ENCODE results near the gene FIBCD1. TPM values are rescaled to one million over a fixed set of nuclear protein-coding genes. Genes with fewer than 3 reads are reported as not detected.

The FIBCD1 gene
- polyA plus RNA-seq, 1 donor (not counting 4 experiments of a cell fraction or from before 2014, with no cell fraction given), result 0.79 TPM

GRCh38 chr9:130894546-130894945 is 44.5 kb downstream of the FIBCD1 start:
- Histone ChIP-seq H3K27me3 (ENCODE audit: control insufficient read depth, extremely low read depth, insufficient read depth, low read length) (peaks cover 29% of the 10 kb centered on the region), H3K36me3 (ENCODE audit: control insufficient read depth in 2 of 2, extremely low read depth in 1 of 2, insufficient read depth in 2 of 2, low read length in 2 of 2) (peaks cover 6 to 8% of the 10 kb centered on the region in 2 experiments), H3K27ac (ENCODE audit: control insufficient read depth, insufficient read depth, low read length) (no peak overlapping the region), H2AFZ (ENCODE audit: control insufficient read depth, low read length) (no peak overlapping the region), H3K4me1 (ENCODE audit: control insufficient read depth, extremely low read depth, insufficient read depth, low read length) (no peaks in the 10 kb centered on the region), H4K20me1 (ENCODE audit: control insufficient read depth, extremely low read depth, insufficient read depth, low read length) (peaks cover 3% of the 10 kb centered on the region), H3K4me2 (ENCODE audit: control insufficient read depth, extremely low read depth, insufficient read depth, low read depth, low read length) (no peak overlapping the region), H3K79me2 (ENCODE audit: control insufficient read depth, insufficient read depth, low read length) (no peaks in the 10 kb centered on the region), H3K9ac (ENCODE audit: control insufficient read depth, extremely low read depth, insufficient read depth, low read length) (no peak overlapping the region), H3K9me3 (ENCODE audit: control insufficient read depth, low read depth, low read length) (no peaks in the 10 kb centered on the region), H3K9me1 (ENCODE audit: control insufficient read depth, extremely low read depth, insufficient read depth, low read length) (no peaks in the 10 kb centered on the region), H3K4me3 (ENCODE audit: control insufficient read depth in 2 of 3, extremely low read depth in 1 of 3, insufficient read depth in 2 of 3, low read depth in 1 of 3, low read length in 3 of 3) (no peak overlapping the region)
- TF ChIP-seq, protein P1, sequence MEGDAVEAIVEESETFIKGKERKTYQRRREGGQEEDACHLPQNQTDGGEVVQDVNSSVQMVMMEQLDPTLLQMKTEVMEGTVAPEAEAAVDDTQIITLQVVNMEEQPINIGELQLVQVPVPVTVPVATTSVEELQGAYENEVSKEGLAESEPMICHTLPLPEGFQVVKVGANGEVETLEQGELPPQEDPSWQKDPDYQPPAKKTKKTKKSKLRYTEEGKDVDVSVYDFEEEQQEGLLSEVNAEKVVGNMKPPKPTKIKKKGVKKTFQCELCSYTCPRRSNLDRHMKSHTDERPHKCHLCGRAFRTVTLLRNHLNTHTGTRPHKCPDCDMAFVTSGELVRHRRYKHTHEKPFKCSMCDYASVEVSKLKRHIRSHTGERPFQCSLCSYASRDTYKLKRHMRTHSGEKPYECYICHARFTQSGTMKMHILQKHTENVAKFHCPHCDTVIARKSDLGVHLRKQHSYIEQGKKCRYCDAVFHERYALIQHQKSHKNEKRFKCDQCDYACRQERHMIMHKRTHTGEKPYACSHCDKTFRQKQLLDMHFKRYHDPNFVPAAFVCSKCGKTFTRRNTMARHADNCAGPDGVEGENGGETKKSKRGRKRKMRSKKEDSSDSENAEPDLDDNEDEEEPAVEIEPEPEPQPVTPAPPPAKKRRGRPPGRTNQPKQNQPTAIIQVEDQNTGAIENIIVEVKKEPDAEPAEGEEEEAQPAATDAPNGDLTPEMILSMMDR (optimal IDR thresholded peaks at IDR 0.05 in 1 of 3, IDR thresholded peaks at IDR 0.05 in 1 of 3, conservative IDR thresholded peaks at IDR 0.05 in 1 of 3; ENCODE audit: extremely low read depth in 1 of 3, insufficient read depth in 2 of 3, low read length in 3 of 3), result no peak
- no peak for TF ChIP-seq EZH2 (IDR thresholded peaks at IDR 0.05; ENCODE audit: low read length)
- no peak for FAIRE-seq
- dilution Hi-C loops (cut with MboI; ENCODE audit: extremely low pct_ligation_motif_present, low sequenced_read_pairs), result no loop called here
- DNase-seq (ENCODE audit: low read depth, low spot score), result no peak

GRCh38 chr9:130893341-130894101 is 45.5 kb downstream of the FIBCD1 start:
- TF ChIP-seq, protein P1 (optimal IDR thresholded peaks at IDR 0.05 in 1 of 3, IDR thresholded peaks at IDR 0.05 in 1 of 3, conservative IDR thresholded peaks at IDR 0.05 in 1 of 3; ENCODE audit: extremely low read depth in 1 of 3, insufficient read depth in 2 of 3, low read length in 3 of 3), result peak in 2 of 3 experiments; percentile 19 to 44
- TF ChIP-seq EZH2 (IDR thresholded peaks at IDR 0.05; ENCODE audit: low read length), result no peak
- DNase-seq (ENCODE audit: low read depth, low spot score), result no peak
- peaks cover 23% of the 10 kb centered on the region for H3K27me3 ChIP-seq (ENCODE audit: control insufficient read depth, extremely low read depth, insufficient read depth, low read length)
- dilution Hi-C loops (cut with MboI; ENCODE audit: extremely low pct_ligation_motif_present, low sequenced_read_pairs), result no loop called here
- H3K9ac ChIP-seq (ENCODE audit: control insufficient read depth, extremely low read depth, insufficient read depth, low read length), result no peak overlapping the region
- H3K4me3 ChIP-seq (ENCODE audit: control insufficient read depth in 2 of 3, extremely low read depth in 1 of 3, insufficient read depth in 2 of 3, low read depth in 1 of 3, low read length in 3 of 3), result no peak overlapping the region
- no peak for FAIRE-seq
- H3K4me2 ChIP-seq (ENCODE audit: control insufficient read depth, extremely low read depth, insufficient read depth, low read depth, low read length), result no peak overlapping the region
- no peaks in the 10 kb centered on the region for H3K4me1 ChIP-seq (ENCODE audit: control insufficient read depth, extremely low read depth, insufficient read depth, low read length)
- no peaks in the 10 kb centered on the region for H3K9me1 ChIP-seq (ENCODE audit: control insufficient read depth, extremely low read depth, insufficient read depth, low read length)
- H4K20me1 ChIP-seq (ENCODE audit: control insufficient read depth, extremely low read depth, insufficient read depth, low read length), result peaks cover 3% of the 10 kb centered on the region
- H3K79me2 ChIP-seq (ENCODE audit: control insufficient read depth, insufficient read depth, low read length), result no peaks in the 10 kb centered on the region
- no peak overlapping the region for H2AFZ ChIP-seq (ENCODE audit: control insufficient read depth, low read length)
- H3K9me3 ChIP-seq (ENCODE audit: control insufficient read depth, low read depth, low read length), result no peaks in the 10 kb centered on the region
- no peak overlapping the region for H3K27ac ChIP-seq (ENCODE audit: control insufficient read depth, insufficient read depth, low read length)
- peaks cover 6 to 9% of the 10 kb centered on the region in 2 experiments for H3K36me3 ChIP-seq (ENCODE audit: control insufficient read depth in 2 of 2, extremely low read depth in 1 of 2, insufficient read depth in 2 of 2, low read length in 2 of 2)

Data from keratinocyte (primary cell).